Measurements from ENCODE around the gene HEPACAM. TPM values are rescaled to one million over a fixed set of nuclear protein-coding genes. Genes with fewer than 3 reads are reported as not detected.

HEPACAM gene
- total and polyA plus RNA-seq, 2 donors (not counting 3 experiments of a cell fraction or from before 2014, with no cell fraction given), result not detected

DNA sequence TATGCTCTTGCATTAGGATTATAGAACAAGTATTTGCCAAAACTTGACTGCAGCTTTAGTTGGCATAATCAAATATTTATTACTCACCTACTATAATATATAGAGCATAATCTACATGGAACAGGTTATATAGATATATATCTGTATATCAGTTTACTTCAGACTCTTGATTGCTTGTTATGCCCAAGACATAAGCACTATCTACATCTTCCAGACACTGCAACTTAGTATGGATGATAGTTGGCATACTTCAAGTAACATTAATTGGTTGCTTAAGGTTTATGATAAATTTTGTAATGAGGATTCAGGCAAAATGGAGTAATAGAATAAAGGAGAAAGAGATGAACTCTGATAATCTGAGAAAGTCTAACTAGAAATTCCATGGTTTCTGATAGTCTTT lies 19.2 kb upstream of the HEPACAM start:
- FAIRE-seq, result no peak
- Histone ChIP-seq H3K4me1 (ENCODE audit: control insufficient read depth, extremely low read depth, insufficient read depth, low read length) (peaks cover 13% of the 10 kb centered on the region), H3K79me2 (ENCODE audit: control insufficient read depth, insufficient read depth, low read length) (no peaks in the 10 kb centered on the region), H3K27ac (ENCODE audit: insufficient read depth, low read depth, low read length) (no peak overlapping the region), H4K20me1 (replicated peaks; ENCODE audit: control insufficient read depth, extremely low read depth, insufficient read depth, low read length) (no peaks in the 10 kb centered on the region), H3K9me3 (replicated peaks; ENCODE audit: control insufficient read depth, insufficient read depth, low read length) (no peaks in the 10 kb centered on the region), H3K4me2 (ENCODE audit: insufficient read depth, low read length) (peak overlapping the region; percentile 53), H2AFZ (ENCODE audit: low read depth, low read length) (no peak overlapping the region), H3K27me3 (ENCODE audit: control insufficient read depth in 2 of 2, insufficient read depth in 2 of 2, low read length in 2 of 2) (peaks cover 0 to 3% of the 10 kb centered on the region in 2 experiments), H3K9me1 (replicated peaks; ENCODE audit: control insufficient read depth, extremely low read depth, insufficient read depth, low read length) (no peaks in the 10 kb centered on the region), H3K4me3 (replicated peaks in 1 of 3; ENCODE audit: insufficient read depth in 1 of 3, low read depth in 1 of 3, low read length in 3 of 3) (peak overlapping the region in 1 of 3 experiments; percentile 49), H3K36me3 (ENCODE audit: control insufficient read depth in 2 of 2, extremely low read depth in 1 of 2, insufficient read depth in 2 of 2, low read length in 2 of 2) (no peaks in the 10 kb centered on the region), H3K9ac (replicated peaks; ENCODE audit: extremely low read depth, insufficient read depth, low read length) (no peak overlapping the region)
- TF ChIP-seq JUN (IDR thresholded peaks at IDR 0.05; ENCODE audit: borderline replicate concordance, insufficient read depth, insufficient read length, low read depth) (no peak), GATA2 (IDR thresholded peaks at IDR 0.05; ENCODE audit: insufficient read depth, insufficient read length, low read depth, low read length) (no peak), MYC (IDR thresholded peaks at IDR 0.05; ENCODE audit: low read depth, low read length) (no peak), EZH2 (IDR thresholded peaks at IDR 0.05; ENCODE audit: borderline replicate concordance, low read depth, low read length, severe bottlenecking) (no peak), POLR2AphosphoS5 (IDR thresholded peaks at IDR 0.05; ENCODE audit: insufficient read depth, low read depth, low read length) (no peak), POLR2A (IDR thresholded peaks at IDR 0.05; ENCODE audit: low read depth, low read length) (no peak), FOS (IDR thresholded peaks at IDR 0.05; ENCODE audit: borderline replicate concordance, insufficient read depth, low read length) (no peak)
- TF ChIP-seq, protein P1, sequence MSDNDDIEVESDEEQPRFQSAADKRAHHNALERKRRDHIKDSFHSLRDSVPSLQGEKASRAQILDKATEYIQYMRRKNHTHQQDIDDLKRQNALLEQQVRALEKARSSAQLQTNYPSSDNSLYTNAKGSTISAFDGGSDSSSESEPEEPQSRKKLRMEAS (IDR thresholded peaks at IDR 0.05; ENCODE audit: insufficient read depth, insufficient read length), result no peak
- TF ChIP-seq, protein P2, sequence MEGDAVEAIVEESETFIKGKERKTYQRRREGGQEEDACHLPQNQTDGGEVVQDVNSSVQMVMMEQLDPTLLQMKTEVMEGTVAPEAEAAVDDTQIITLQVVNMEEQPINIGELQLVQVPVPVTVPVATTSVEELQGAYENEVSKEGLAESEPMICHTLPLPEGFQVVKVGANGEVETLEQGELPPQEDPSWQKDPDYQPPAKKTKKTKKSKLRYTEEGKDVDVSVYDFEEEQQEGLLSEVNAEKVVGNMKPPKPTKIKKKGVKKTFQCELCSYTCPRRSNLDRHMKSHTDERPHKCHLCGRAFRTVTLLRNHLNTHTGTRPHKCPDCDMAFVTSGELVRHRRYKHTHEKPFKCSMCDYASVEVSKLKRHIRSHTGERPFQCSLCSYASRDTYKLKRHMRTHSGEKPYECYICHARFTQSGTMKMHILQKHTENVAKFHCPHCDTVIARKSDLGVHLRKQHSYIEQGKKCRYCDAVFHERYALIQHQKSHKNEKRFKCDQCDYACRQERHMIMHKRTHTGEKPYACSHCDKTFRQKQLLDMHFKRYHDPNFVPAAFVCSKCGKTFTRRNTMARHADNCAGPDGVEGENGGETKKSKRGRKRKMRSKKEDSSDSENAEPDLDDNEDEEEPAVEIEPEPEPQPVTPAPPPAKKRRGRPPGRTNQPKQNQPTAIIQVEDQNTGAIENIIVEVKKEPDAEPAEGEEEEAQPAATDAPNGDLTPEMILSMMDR (IDR thresholded peaks at IDR 0.05; ENCODE audit: extremely low read depth in 1 of 2, insufficient read depth in 1 of 2, low read depth in 1 of 2, low read length in 2 of 2), result no peak
- intact Hi-C loops (cut with micrococcal nuclease) (loop anchor here (2.0 kb wide), 1 partner anchor 34 kb away; no protein-coding TSS in a partner anchor), dilution Hi-C loops (cut with MboI; ENCODE audit: extremely low pct_ligation_motif_present, low sequenced_read_pairs) (no loop called here)
- DNase-seq (ENCODE audit: low read depth, low spot score), result no peak
- no TSS peak for BruUV-seq (replicated peaks)
- CTCF ChIA-PET, result interaction anchor here (2.1 to 3.8 kb wide), 3 partner anchors 13 to 79 kb away, joined by 14 to 40 read pairs (median 28); partner anchors contain the start of gene ROBO4
- POLR2A ChIA-PET, result interaction anchor here (1.1 to 3.5 kb wide), 2 partner anchors 56 to 79 kb away, joined by 3 to 36 read pairs; partner anchors contain the start of gene ROBO4

All from endothelial cell of umbilical vein (primary cell).